NCI-H2081 (cell line): ENCODE measurements around the gene C1QTNF6.

Experiments
- DNase-seq, 2 experiments: peaks; one replicate each; lab custom pipeline; 2025; lab: John Stamatoyannopoulos, UW

The C1QTNF6 gene

GRCh38 chr22:37141971-37142370 lies 46.1 kb downstream of the C1QTNF6 start:
- no peak for DNase-seq

- no peak for DNase-seq
Measured at GRCh38 chr22:37141476-37141875, 46.6 kb downstream of the C1QTNF6 start.

- no peak for DNase-seq
Measured at GRCh38 chr22:37140686-37141323, 47.2 kb downstream of the C1QTNF6 start.

- DNase-seq: no peak
Measured at GRCh38 chr22:37139762-37140161, 48.3 kb downstream of the C1QTNF6 start.

- no peak for DNase-seq
Measured at GRCh38 chr22:37138849-37139561, 49.0 kb downstream of the C1QTNF6 start.

- no peak for DNase-seq
Measured at GRCh38 chr22:37137903-37138665, 50.0 kb downstream of the C1QTNF6 start.

GRCh38 chr22:37137131-37137530 lies 50.9 kb downstream of the C1QTNF6 start:
- DNase-seq: no peak

- DNase-seq: no peak
Measured at GRCh38 chr22:37135023-37135422, 53.0 kb downstream of the C1QTNF6 start.

GRCh38 chr22:37133304-37134018 lies 54.6 kb downstream of the C1QTNF6 start:
- no peak for DNase-seq

GRCh38 chr22:37132773-37133172 lies 55.3 kb downstream of the C1QTNF6 start:
- DNase-seq: no peak
